Cardiac septum (tissue), 1 donor: ENCODE results near the gene CCDC70. TPM values are rescaled to one million over a fixed set of nuclear protein-coding genes. Genes with fewer than 3 reads are reported as not detected.

ENCODE experiments used
- DNase-seq: peaks from one replicate; pipeline ENCODE4 v3.0.0-alpha.2; 2020; ENCODE audit warnings: low spot score
- intact Hi-C: fragments of 100-400 bp; cut with DNase I; formaldehyde crosslinking; loops from one replicate; pipeline ENCODE4 v1.14.0; 2022
- total RNA-seq: library from RNA; stranded (reverse); fragmentation: NEBNext Ultra II Directional; extraction: Animal tissue kit (Norgen Biotek cat#: 25700); gene quantifications from one replicate; pipeline ENCODE4 v1.2.1, GENCODE V29; 2021
- donor health status: DM: no; HTN: no; CAD: no.

Gene CCDC70
- total RNA-seq, 1 donor from 2014 or later = not detected

GRCh38 chr13:51849145-51850101 lies 12.3 kb upstream of the CCDC70 start:
- no peak for DNase-seq
- intact Hi-C loops = loop anchor here (5.0 kb wide), 1 partner anchor 278 kb away; the partner anchor contains the start of gene NEK5

- intact Hi-C loops = no loop called here
- DNase-seq = no peak
Observed at GRCh38 chr13:51856027-51856736, 5.6 kb upstream of the CCDC70 start.

GRCh38 chr13:51856998-51857397 lies 4.8 kb upstream of the CCDC70 start:
- intact Hi-C loops = no loop called here
- no peak for DNase-seq

GRCh38 chr13:51858433-51859247 lies 3.1 kb upstream of the CCDC70 start:
- intact Hi-C loops = no loop called here

GRCh38 chr13:51862957-51863356 lies 1.2 kb downstream of the CCDC70 start:
- intact Hi-C loops = no loop called here
- DNase-seq = no peak

More at GRCh38 chr13:51858433-51859247, 3.1 kb upstream of the CCDC70 start:
- DNase-seq = no peak

- intact Hi-C loops = no loop called here
Observed at GRCh38 chr13:51865838-51866237, 4.1 kb downstream of the CCDC70 start.

GRCh38 chr13:51867062-51867461 lies 5.3 kb downstream of the CCDC70 start:
- DNase-seq = no peak
- intact Hi-C loops = no loop called here

More at GRCh38 chr13:51865838-51866237, 4.1 kb downstream of the CCDC70 start:
- no peak for DNase-seq

- intact Hi-C loops = no loop called here
- DNase-seq = no peak
Observed at GRCh38 chr13:51869916-51870315, 8.1 kb downstream of the CCDC70 start.

- intact Hi-C loops = no loop called here
- DNase-seq = no peak
Observed at GRCh38 chr13:51870616-51871015, 8.8 kb downstream of the CCDC70 start.

- DNase-seq = no peak
- intact Hi-C loops = no loop called here
Observed at GRCh38 chr13:51873117-51873798, 11.5 kb downstream of the CCDC70 start.

- no peak for DNase-seq
- intact Hi-C loops = no loop called here
Observed at GRCh38 chr13:51873837-51874236, 12.1 kb downstream of the CCDC70 start.

GRCh38 chr13:51874651-51875050 lies 12.9 kb downstream of the CCDC70 start:
- DNase-seq = no peak
- intact Hi-C loops = no loop called here

GRCh38 chr13:51879133-51879532 lies 17.4 kb downstream of the CCDC70 start:
- no peak for DNase-seq
- intact Hi-C loops = no loop called here

GRCh38 chr13:51881296-51881695 lies 19.5 kb downstream of the CCDC70 start:
- intact Hi-C loops = no loop called here

GRCh38 chr13:51882570-51883225 lies 20.9 kb downstream of the CCDC70 start:
- DNase-seq = no peak
- intact Hi-C loops = no loop called here

More at GRCh38 chr13:51881296-51881695, 19.5 kb downstream of the CCDC70 start:
- DNase-seq = no peak

- no peak for DNase-seq
- intact Hi-C loops = no loop called here
Observed at GRCh38 chr13:51883226-51883600, 21.4 kb downstream of the CCDC70 start.

GRCh38 chr13:51885651-51886050 lies 23.9 kb downstream of the CCDC70 start:
- intact Hi-C loops = no loop called here
- DNase-seq = no peak

GRCh38 chr13:51887468-51887867 lies 25.7 kb downstream of the CCDC70 start:
- no peak for DNase-seq
- intact Hi-C loops = no loop called here

GRCh38 chr13:51892657-51893056 lies 30.9 kb downstream of the CCDC70 start:
- DNase-seq = no peak
- intact Hi-C loops = no loop called here
